NB4 (cell line): ENCODE results near the gene STON2.

Experiments
- POLR2A ChIP-seq: IDR thresholded peaks from 2 replicates; pipeline ENCODE4 v1.6.1; 2011; ENCODE audit warnings: mild to moderate bottlenecking; ENCODE audit not compliant: insufficient read length; ENCODE audit errors: extremely low read depth
- TF ChIP-seq, protein P1 (sequence below): IDR thresholded peaks from one replicate; pipeline ENCODE4 v1.5.1; 2012; ENCODE audit warnings: low read depth, low read length

GRCh38 chr14:81314443-81315175 lies 85.5 kb downstream of the STON2 start:
- TF ChIP-seq, protein P1, sequence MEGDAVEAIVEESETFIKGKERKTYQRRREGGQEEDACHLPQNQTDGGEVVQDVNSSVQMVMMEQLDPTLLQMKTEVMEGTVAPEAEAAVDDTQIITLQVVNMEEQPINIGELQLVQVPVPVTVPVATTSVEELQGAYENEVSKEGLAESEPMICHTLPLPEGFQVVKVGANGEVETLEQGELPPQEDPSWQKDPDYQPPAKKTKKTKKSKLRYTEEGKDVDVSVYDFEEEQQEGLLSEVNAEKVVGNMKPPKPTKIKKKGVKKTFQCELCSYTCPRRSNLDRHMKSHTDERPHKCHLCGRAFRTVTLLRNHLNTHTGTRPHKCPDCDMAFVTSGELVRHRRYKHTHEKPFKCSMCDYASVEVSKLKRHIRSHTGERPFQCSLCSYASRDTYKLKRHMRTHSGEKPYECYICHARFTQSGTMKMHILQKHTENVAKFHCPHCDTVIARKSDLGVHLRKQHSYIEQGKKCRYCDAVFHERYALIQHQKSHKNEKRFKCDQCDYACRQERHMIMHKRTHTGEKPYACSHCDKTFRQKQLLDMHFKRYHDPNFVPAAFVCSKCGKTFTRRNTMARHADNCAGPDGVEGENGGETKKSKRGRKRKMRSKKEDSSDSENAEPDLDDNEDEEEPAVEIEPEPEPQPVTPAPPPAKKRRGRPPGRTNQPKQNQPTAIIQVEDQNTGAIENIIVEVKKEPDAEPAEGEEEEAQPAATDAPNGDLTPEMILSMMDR: no peak
- no peak for TF ChIP-seq POLR2A
